Measurements from ENCODE around the gene CYP4V2.
"Not testable (repeated sequence)": the region's sequence is repeated elsewhere in the genome, so short reads cannot be mapped to it uniquely, and the experiment has no call there.

The CYP4V2 gene

DNA sequence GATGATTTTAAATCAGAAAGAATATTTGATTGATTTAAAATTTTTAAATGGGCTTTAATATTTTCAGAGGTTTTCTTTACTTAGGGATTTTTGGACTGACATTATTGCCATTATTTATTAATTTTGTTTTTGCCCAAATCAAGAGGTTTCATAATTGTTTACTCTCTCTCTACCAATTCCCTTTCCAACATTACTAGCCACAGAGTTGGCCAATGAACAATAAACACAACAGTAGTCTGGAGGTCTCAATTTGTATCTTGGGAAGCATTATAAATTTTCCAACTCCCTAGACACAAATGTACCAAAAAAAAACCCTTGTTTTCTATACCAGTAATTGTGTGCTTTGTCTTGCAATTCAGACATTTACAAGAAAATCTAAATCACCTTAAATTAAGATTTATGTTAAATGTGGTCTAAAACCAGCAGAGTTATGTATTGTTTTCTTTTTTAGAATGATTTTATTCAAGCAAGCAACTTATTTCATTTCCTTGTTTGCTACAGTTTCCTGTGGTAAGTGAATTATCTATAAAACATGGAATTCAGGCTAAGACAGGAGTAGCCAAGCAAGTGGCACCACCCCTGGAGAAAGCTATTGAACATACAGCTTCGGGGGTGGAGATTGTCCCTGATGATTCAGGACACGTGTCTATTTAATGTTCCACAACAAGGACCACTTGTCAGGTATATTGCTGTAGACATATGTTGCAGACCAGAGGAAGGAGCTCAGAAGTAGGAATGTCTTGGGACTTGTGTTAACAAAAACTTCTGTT, 36.6 kb downstream of the CYP4V2 start:
- no peak for DNase-seq (ENCODE audit: extremely low read depth in 1 of 2, low read depth in 1 of 2)

DNA sequence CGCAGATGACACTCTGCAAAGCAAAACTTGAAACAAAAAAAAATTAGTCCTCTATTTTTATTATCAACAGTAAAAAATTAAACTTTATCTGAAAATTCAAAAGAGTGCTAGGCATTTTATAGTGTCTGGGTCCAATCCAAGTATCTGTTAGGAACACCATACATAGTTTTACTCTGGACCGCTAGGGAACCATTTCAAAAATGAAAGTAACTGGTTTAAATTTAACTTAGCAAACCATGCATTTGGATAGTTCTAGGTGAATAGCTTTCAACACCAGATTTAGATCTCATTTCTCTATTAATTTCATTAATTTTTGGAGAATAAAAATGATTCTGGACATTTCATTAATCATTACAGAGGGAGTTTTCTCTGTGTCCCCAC, 37.1 kb downstream of the CYP4V2 start:
- no peak for DNase-seq (ENCODE audit: extremely low read depth in 1 of 2, low read depth in 1 of 2)

DNA sequence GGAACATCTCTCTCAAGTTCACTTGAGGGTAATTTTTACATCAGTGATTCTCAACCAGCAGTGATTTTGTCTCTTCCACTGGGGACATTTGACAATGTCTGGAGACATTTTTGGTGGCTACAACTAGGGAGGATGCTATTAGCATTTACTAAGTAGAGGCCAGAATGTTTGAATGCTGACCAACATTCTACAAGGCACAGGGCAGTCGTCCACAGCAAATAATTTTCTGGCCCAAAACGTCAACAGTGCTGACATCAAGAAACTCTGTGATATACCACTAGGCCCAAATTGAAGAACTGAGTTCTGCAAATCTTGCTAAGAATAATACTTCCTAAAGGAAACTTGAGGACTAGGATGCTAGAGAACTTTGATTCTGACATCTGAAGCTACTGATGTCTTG, 43.0 kb downstream of the CYP4V2 start:
- no peak for DNase-seq (ENCODE audit: extremely low read depth in 1 of 2, low read depth in 1 of 2)

DNA sequence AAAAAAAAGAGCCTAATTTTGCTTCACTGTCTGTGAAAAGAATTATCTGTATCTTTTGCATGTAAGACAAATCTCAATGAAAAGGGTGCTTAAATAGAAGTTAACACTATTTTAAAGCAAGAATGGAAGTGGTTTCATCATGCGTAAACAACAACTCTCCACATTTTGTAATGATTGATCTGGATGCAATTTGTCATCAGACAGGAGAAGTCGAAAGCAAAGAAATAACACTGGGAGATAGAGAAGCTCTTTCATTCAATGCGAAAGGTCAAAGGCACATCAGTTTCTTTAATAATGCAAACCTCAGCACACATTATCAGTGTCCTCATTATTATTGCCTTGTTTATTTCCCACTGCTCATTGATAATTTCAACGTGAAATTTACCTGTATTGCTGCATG, 44.8 kb downstream of the CYP4V2 start:
- no peak for DNase-seq (ENCODE audit: extremely low read depth in 1 of 2, low read depth in 1 of 2)

DNA sequence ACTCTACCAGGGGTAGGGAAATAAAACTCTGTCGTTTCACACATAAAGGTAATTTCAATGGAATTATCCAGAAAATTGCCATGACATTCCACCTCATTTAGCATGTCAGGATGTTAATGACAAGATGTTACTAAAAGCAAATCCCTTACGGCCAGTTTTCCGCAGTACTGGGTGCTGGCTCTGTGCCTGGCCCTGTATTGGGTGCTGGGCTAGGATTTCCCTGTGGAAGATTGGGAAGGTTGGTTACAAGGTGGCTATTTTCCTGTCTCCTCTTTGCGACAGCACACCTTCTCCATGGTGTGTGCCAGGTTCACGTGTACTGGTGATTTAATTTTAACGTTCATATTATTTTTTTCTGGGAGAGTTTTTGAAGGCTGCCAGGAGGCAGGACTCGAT, 49.1 kb downstream of the CYP4V2 start:
- DNase-seq (ENCODE audit: extremely low read depth in 1 of 2, low read depth in 1 of 2) = no peak

DNA sequence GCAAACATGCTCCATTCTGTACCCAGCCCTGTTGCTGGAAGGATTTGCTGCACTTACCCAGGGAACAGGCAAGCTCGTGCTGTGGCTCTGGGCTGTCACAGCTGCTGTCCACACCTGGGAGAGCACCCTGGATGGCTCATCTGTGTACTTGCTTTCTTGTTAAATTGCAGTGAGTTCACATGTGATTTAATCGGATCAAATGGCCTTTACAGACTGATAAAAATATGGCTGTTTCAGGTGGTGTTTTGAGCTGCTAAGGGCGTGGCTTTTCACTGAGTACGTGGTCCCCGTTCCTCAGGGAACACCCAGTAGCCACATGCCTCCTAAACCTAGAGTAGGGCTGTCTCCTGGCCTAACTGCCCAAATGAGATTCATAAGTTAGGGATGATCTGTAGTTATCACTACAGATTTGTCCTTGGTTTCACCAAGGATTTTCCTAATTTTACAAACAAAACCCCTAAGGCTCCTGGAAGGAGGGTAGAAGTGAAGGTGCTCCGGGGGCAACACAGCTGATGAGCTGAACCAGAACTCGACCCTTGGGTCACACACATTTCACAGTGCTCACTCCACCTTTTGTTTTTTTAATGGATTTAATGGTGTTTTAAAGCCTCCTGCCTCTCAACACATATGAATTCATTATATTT, 49.6 kb downstream of the CYP4V2 start:
- DNase-seq (ENCODE audit: extremely low read depth in 1 of 2, low read depth in 1 of 2) = no peak

DNA sequence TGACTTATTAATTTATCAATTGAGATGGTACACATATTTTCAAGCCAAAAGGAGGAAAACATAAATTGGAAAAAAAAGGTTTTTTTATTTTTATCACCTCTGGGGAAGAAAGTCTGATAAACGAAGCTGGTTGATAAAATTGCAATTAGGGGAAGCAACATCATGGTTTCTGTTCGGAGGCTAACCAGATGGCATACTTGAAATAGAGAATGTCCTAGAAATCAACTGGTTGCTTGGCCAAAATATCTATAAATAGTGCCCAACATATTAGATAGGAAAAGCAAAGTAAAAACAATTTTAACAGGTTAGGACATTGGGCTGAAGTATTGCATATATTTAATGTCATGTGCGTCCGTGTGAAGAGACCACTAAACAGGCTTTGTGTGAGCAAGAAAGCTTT, 50.2 kb downstream of the CYP4V2 start:
- DNase-seq (ENCODE audit: extremely low read depth in 1 of 2, low read depth in 1 of 2) = no peak

DNA sequence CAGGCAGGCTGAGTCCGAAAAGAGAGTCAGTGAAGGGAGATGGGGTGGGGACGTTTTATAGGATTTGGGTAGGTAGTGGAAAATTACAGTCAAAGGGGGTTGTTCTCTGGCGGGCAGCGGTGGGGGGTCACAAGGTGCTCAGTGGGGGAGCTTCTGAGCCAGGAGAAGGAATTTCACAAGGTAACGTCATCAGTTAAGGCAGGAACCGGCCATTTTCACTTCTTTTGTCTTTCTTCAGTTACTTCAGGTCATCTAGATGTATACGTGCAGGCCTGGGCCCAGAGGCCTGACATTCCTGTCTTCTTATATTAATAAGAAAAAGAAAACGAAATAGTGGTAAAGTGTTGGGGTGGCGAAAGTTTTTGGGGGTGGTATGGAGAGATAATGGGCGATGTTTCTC, 50.7 kb downstream of the CYP4V2 start:
- DNase-seq (ENCODE audit: extremely low read depth in 1 of 2, low read depth in 1 of 2) = not testable (repeated sequence)

DNA sequence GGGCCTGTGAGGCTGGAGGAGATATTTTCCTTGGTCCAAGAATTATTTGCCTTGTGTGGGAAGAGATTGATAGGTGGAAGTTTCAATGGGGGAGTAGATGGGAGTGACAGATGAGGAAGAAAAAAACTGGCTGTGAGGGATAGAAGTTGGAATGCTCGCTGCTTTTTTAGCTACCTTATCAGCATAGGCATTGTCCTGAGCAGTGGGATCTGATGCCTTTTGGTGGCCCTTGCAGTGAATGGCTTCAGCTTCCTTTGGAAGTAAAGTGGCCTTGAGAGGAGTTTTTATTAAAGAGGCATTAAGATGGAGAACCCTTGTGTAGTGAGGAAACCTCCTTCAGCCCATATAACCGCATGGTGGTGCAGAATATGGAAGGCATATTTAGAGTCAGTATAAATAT, 52.0 kb downstream of the CYP4V2 start:
- no peak for DNase-seq (ENCODE audit: extremely low read depth in 1 of 2, low read depth in 1 of 2)

DNA sequence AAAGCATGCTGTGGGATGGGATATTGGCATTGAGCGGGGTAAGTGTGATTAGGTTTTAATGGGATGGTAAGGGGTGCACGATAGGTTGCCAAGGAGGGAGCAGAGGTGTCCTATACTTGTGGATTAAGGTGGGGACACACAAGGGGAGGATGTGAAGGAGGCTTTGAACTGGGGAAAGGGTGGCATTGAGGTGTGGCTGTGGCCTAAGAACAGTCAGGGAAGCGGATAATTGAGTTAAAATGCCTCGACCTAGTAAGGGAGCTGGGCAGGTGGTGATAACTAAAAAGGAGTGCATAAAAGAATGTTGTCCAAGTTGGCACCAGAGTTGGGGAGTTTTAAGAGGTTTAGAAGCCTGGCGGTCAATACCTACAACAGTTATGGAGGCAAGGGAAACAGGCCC, 53.5 kb downstream of the CYP4V2 start:
- no peak for DNase-seq (ENCODE audit: extremely low read depth in 1 of 2, low read depth in 1 of 2)

DNA sequence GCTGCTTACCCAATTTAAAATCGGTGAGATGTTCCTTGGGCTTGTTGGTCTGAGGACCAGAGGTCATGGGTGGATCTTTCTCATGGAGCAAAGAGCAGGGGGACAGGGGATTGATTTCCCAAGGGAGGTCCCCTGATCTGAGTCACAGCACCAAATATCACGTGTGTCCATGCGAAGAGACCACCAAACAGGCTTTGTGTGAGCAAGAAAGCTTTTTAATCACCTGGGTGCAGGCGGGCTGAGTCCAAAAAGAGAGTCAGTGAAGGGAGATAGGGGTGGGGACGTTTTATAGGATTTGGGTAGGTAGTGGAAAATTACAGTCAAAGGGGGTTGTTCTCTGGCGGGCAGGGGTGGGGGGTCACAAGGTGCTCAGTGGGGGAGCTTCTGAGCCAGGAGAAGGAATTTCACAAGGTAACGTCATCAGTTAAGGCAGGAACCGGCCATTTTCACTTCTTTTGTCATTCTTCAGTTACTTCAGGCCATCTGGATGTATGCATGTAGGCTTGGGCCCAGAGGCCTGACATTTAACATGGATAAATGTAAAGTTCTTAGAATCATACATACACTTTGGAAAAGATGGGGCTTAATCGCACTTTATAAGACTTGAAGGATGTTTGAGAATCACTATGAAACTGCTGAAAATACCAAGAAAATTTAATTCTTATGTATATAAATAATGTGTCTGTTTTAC, 55.8 kb downstream of the CYP4V2 start:
- not testable (repeated sequence) for DNase-seq (ENCODE audit: extremely low read depth in 1 of 2, low read depth in 1 of 2)

DNA sequence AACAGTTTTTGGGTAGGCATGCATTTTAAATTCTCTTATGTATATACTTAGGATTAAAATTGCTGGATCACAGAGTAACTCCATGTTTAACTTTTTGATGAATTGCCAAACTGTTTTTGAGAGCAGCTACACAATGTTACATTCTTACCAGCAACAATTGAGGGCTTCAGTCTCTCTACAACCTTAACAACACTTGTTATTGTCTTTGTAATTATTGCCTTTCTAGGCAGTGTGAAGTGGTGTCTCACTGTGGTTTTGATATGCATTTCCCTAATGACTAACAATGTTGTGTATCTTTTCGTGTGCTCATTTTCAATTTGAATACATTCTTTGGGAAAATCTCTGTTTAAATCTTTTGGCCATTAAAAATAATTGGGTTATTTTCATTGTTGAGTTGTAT, 57.3 kb downstream of the CYP4V2 start:
- no peak for DNase-seq (ENCODE audit: extremely low read depth in 1 of 2, low read depth in 1 of 2)

DNA sequence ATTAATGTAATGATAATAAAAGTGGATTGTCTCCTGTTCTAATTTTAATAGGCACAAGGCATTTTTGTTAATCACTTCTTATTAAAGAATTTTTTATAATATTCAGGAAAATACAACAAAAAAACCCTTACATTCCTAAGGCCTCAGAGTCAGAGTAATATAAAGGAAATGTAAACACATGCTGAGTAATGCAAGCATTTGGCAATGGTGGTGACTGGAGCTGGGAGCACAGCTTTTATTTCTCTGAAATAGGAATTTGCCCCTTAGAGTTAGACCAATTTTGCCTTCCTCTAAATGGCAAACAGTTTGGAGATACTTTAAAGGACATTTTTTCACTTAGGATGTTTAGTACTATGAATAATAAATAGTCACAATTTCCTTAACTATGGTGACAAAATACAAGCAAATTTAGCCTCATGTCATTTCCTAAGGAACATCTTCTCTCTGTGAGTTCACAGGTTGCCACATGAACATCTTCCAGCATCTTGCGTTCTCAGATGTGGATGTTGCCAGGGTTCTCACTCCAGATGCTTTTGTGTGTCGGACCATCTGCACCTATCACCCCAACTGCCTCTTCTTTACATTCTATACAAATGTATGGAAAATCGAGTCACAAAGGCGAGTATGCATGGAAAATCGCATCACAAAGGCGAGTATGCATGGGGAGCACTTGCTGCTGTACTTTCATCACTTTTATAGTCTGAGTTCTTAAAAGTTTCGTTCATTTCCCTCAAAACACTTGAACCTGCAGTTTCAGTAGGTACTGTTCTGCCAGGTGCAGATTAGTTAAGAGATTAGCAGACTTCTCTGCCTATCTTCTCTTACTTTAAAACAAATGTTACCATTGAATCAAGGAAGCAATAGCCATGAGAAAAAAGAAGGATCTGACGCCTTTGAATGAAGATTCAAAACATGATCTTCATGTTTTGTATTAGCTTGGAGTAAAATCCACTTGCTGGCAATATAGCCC, 58.7 kb downstream of the CYP4V2 start:
- DNase-seq (ENCODE audit: extremely low read depth in 1 of 2, low read depth in 1 of 2) = no peak

DNA sequence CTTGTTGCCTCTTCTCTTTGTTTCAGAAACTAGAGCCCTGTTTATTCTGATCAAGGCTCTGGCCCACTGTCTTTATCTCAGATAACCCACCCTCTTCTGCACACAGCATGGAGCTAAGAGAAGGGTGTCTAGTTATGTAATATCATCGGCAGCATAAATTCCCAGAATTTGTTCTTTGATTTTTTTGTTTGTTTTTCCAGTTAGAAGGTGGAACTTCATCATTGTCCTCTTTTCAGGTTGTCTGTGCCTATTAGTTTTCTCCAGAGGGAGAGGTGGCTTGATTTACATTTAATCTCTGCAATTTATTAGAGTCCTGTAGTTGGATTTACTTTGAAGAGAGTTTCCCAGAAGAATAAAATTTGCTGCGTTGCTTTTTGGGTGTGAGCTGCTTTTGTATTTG, 59.4 kb downstream of the CYP4V2 start:
- DNase-seq (ENCODE audit: extremely low read depth in 1 of 2, low read depth in 1 of 2) = no peak

DNA sequence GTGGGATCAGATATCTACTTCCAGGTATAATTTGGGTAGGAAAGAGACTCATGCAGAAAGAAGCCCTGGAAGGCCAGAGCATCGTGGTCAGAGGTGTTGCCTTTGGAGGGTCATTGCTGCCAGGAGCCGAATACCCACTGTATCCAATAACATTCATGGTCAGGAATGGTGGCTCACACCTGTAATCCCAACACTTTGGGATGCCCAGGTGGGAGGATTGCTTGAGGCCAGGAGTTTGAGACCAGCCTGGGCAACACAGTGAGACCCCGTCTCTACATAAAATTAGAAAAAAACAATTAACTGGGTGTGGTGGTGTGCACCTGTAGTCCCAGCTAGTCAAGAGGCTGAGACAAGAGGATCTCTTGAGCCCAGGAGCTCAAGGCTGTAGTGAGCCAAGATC, 63.8 kb downstream of the CYP4V2 start:
- DNase-seq (ENCODE audit: extremely low read depth in 1 of 2, low read depth in 1 of 2) = no peak

DNA sequence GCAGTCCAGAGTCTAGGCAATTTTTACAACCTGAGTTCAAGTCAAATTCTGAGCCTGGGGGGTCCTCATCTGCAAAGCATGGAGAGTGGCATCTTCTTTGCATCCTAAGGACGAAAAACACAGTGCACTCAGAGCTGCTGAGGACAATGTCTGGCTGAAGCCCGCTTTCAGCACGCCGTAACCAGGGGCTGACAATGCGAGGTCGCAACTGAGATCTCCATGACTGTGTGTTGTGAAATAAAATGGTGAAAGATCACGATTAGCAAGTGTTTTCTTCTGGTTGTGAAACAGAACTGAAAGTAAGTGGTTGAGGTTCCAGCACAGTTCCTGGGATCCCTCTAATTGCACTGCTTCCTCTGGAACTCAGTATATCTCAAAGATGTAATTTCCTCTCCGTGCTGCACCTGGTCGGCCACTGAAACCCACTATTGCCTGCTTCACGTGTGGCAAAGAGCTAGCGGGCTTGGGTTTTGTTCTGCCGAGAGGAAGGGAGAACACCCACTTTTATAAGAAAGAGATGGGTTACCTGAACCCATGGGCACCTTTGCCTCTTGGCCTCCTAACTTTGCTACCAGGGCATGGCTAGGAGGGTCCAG, 66.9 kb downstream of the CYP4V2 start:
- no peak for DNase-seq (ENCODE audit: extremely low read depth in 1 of 2, low read depth in 1 of 2)

DNA sequence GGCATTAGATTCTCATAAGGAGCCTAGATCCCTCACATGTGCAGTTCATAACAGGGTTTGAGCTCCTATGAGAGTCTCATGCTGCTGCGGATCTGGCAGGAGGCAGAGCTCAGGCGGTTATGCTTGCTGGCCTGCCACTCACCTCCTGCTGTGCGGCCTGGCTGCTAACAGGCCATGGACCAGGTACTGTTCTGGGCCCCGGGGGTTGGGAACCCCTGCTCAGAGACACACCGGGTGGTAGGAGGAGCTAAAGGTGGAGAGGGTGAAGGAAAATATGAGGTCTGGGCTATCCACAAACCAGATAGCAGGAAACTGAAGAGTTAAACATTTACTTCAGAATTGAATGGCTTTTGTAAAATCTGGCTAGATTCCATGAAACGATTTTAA, 68.7 kb downstream of the CYP4V2 start:
- DNase-seq (ENCODE audit: extremely low read depth in 1 of 2, low read depth in 1 of 2) = no peak
